NCI-H446 (cell line): ENCODE results near the gene PIGT.

Experiments used
- DNase-seq, 2 experiments: peaks; one replicate each; lab custom pipeline; 2025; lab: John Stamatoyannopoulos, UW

Gene PIGT

DNA sequence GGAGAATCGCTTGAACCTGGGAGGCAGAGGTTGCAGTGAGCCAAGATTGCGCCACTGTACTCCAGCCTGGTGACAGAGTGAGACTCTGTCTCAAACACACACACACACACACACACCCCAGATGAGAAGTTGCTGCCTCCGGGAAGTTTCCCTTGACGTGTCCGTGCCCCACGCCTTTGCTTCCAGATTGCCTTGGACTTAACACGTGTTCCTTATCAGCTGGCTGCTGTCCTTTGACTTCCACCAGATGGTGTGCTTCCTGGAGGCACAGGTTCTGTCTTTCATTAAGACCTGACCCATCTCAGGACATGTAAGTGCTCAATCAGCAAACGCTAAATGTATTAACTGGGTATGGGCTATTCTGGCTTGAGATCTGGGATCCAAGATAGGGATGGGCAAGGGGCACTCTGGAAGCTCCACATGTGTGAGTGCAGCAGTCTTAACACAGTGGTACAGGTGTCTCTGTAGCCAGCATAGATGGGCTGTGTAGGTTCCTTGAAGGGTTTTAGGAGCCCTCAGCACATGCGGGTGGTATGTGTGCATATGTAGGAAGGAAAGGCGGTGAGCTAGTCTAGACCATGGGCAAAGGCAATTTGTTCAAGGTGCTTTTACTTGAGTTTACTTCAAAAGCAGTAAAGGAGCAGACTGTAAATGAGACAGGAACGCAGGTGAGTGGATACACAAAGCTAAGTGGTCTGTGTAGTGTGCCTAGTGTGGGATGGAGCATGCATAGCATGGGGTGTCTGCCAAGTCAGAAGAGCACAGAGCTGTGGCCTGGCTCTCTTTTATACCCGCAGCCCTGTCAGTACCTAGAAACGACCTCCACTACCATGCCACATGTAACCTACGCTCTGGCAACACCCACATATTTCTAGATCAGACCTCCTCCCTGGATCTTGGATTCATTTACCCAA is 11.6 kb downstream of the PIGT start:
- no peak for DNase-seq

DNA sequence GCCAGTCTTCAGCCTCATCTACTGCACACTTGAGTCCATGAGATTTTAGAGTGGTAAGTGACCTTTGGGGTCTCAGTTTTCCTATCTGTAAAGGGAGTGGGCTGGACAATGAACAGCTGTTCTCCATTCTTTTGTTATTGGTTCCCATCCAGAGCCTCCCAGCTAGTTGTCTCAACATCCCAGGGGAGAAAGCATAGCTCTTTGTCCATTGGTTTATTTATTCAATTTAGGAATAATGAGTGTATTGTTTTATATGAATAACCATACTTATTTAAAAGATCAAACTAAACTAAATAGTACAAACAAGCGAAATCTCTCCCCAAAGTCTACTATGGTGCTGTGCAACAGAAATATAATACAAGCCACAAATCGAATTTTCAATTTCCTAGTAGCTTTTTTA is 13.7 kb downstream of the PIGT start:
- no peak for DNase-seq

DNA sequence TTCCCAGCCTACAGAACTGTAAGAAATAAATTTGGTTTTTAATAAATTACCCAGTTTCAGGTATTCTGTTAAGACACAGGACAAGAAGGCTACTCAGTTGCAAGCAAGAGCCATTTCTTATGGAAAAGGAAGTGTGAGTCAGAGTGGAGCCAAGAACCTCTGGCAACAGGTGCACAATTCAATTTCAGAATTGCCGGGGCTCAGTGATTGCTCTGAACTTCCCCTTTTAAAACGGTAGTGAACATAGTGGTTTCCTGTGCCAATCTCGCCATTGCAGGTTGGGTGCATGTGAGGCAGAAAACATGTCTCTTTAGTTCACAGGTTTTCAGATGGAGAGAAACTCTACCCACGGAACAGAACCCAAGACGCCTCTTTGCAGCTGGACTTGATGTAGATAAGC is 16.4 kb downstream of the PIGT start:
- DNase-seq: no peak

DNA sequence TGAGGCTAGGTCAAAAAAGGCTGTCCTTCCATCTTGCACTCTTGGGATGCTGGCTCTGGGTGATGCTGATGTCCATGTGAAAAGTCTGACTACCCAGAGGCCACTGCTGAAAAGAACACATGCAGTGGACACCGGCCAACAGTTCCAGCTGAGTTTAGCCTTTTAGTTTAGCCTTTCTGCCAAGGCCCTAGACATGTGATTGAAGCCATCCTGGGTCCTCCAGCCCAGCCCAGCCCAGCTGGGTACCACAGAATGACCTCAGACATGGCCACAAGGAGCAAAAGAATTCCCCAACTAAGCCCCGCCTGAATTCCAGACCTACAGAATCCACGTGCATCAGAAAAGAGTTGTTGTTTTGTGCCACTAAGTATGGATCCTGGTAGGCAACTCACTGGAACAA is 17.4 kb downstream of the PIGT start:
- DNase-seq: no peak

DNA sequence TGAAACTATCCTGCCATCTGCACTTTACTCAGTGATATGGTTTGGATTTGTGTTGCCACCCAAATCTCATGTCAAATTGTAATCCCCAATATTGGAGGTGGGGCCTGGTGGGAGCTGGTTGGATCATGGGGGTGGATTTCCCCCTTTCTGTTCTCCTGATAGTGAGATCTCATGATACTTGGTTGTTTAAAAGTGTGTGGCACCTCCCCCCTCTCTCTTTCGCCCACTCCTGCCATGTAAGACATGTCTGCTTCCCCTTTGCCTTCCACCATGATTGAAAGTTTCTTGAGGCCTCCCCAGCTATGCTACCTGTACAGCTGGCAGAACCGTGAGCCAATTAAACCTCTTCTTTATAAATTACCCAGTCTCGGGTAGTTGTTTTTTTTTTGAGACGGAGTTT is 18.0 kb downstream of the PIGT start:
- no peak for DNase-seq

DNA sequence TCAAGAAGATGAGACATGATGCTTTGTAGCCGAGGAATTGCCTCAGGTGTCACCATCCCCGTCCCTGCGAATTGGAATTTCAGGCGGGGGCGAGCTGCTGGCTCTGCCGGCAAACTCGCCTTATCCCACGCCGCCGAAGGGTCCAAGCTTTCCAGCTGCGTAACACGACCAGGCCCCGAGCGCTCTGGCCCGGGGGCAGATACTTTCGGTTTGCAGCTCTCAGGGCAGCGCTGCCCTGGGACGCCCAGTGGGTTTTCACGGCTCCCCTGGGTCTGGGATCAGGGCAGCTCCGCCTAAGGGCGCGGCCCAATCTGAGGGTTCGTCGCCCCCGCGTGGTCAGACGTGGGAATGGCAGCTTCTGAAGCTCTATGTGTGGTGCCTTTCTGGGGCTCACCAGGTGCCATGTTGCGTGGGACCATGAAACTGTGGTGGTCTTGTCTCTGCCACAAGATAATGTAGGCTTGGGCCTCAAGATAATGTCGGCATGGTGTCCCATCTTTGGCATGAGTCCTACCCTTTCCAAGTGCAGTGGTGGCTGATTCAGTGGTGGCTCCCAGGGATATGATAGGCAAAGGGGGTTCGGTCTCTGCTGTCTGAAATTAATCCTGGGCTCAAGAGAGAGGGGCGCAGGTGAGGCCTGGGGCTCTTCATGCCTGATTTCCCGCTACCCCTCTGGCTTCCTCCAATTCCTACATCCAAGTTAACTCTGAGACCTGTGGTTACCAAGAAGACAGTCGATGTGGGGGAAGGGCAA is 21.0 kb downstream of the PIGT start:
- DNase-seq: peak; percentile 60 to 88

DNA sequence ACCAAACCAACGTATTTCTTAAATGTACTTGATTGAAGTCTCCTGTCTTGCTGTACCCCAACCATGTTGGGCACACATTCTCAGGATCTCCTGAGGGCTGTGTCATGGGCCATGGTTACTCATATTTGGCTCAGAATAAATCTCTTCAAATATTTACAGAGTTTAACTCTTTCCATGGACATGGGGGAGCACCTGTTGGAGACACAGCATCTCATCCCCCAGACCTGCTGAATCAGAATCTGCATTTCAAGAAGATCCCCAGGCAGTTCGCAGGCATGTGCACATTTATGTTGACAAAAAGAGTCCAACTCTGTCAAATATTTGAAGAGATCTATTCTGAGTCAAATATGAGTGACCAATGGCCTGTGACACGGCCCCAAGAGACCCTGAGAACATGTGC is 24.5 kb downstream of the PIGT start:
- no peak for DNase-seq

DNA sequence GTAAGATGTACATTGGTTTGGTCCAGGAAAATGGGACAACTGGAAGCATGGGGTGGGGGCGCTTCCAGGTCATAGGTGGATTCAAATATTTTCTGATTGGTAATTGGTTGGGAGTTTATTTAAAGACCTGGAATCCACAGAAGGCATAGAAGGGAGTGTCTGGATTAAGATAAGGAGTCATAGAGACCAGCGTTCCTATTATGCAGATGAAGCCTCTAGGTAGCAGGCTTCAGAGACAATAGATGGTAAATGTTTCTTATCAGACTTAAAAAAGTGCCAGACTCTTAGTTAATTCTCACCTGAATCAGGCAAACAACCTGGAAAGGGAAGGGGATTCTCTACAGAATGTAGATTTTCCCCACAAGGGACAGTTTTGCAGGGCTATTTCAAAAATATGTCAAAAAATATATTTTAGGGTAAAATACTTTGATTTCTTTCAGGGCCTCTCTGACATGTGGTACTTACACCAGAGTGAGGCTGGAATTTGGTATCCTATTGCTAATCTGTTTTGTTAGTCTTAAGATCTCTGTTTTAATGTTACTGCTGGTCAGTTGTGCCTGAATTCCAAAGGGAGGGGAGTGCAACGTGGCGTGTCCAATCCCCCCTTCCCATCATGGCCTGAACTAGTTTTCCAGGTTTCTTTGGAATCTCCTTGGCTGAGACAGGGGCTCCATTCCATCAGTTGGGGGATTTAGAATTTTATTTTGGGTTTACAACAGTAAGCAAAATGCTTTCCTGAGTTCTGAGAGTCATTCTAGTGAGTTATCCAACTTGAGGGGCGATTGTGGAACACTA is 25.1 kb downstream of the PIGT start:
- DNase-seq: no peak

DNA sequence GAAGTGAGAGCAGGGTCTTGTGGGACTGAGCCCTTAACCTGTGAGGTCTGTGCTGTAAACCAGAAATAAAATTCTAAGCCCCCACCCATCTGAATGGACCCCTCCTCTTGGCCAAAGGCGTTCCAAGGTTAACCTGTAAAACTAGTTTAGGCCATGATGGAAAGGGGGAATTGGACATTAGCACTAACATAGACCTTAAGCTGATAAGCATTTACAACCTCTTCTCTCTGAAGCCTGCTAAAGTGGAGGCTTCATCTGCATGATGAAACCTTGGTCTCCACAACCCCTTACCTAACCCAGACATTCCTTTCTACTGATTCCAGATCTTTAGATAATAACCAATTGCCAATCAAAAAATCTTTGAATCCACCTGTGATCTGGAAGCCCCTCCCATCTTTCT is 25.8 kb downstream of the PIGT start:
- DNase-seq: no peak

DNA sequence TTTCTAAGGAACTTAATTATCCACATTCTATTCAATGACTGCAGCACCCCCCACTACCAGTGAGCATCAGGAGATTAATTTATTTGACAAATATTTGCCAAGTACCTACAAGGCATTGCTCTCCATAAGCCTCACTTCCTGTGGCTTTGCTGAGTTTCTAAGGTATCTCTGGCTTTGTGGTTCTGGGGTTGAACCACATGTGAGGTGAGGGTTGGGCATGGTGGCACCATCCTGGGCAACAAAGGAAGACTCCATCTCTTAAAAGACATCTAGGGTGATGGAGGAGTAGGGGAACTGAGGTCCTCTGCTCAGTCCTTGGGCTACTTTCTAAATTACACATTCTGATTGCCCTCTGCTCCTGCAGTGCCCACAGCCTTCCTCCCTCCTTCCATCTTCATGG is 28.1 kb downstream of the PIGT start:
- DNase-seq: no peak

DNA sequence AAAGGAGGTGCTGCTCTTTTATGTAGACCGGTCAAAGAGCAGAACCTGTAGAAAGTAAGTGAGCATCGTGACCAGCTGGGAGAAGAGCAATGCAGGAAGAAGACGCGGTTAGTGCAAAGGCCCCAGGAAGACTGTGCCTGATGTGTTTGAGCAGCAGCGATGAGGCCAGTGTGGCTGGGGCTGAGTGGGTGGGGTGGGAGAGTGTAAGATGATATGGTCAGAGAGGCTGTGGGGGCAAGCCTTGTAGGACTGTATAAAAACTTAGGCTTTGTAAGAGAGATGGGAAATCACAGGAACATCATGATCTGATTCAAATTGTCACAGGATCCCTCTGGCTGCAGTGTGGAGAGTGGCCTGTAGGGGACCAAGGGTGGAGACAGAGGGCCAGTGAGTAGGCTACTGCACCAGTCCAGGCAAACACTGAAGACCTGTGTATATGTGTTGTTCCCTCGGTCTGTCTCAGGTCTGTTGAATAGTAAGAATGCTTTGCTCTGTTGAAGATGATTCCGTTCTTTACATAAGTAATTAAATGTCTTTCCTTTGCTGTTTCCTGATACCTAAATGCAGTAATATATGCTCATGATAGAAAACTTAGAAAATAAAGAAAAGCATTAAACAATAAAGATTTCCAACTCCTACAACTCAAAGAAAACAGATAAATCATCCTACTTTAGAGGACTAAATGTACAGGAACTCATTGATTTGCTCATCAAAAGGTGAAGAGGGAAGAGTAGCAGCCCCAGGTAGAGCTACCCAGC is 30.0 kb downstream of the PIGT start:
- DNase-seq: peak in 1 of 2 experiments; percentile 22

DNA sequence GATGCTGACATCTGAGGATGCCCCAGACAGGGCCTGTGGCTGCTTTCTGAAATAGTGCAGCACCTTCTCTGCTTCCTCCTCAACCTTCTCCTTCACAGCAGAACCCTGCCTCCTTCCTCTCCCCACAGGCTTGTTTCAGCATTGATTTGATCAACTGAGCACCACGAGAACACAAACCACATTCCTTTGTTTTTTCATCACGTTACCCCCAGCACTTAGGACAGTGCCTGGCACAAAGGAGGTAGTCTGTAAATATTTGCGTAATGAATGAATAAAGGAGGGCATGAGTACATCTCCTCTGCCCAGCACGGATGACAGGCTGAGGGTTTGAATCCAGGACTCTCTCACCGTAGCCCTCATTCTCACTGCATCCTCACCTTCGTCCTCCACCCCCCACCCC is 32.3 kb downstream of the PIGT start:
- no peak for DNase-seq

DNA sequence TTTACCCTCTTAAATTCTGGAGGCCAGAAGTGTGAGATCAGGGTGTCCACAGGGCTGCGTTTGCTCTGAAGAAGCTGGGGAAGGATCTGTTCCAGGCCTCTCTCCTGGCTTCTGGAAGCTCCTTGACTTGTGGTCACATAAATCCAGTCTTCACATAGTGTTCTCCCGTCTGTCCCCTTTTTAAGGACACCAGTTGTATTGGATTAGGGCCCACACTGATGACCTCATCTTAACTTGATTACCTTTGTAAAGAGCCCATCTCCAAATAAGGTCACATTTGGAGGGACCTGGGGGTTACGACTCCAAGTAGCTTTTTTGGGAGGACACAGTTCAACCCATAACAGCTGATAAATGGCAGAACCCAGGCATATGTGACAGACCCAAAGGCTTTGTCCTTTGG is 33.6 kb downstream of the PIGT start:
- no peak for DNase-seq

DNA sequence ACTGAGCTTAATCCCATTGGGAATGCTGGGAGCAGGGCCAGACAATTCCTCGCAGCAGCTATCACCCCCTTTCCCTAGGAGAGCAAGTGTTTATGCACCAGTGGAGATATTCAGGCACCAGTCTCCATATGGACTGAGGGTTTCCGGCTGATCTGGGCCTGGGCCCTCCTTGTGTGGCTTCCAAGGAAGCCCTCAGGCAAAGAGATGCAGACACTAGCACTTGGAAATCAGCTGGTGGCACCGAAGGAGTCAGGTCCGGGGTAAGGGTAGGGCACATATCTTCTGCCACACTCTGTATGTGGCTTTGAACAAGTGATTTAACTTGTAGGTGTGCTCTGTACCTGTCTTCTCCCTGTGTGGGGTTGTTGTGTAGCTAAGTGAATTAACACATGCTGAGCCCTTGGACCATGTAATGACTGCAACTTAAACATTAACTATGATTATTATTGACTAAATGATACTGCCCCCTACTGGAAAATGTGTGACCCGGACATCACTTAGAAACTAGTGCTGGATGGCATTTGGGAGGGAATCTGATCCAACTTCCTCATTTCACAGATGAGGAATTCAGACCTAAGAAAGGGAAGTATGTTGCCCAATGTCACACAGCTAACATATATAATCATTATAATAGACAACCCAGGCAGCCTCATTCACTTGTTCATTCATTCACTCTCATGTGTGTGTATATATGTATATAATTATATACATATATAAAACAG is 34.3 kb downstream of the PIGT start:
- peak in 1 of 2 experiments; percentile 38 for DNase-seq

DNA sequence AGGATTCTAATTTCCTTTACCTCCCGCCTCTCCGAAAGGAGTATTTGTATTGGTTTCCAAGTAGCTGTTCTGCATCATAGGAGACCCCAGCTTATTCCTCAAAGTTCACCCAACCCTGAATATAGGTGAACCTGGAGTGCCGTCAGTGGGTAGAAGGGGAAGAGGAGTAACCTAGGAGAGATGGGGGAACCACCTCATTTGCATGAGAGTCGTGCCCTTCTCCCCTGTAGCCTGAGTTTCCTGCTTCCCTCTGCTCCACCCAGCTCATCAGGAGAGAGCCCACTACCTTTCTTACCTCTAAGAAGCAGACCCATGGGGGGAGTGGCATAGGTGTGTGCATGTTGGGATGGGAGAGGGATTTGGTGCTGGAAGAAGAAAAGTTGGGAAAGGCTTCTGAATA is 36.3 kb downstream of the PIGT start:
- no peak for DNase-seq

DNA sequence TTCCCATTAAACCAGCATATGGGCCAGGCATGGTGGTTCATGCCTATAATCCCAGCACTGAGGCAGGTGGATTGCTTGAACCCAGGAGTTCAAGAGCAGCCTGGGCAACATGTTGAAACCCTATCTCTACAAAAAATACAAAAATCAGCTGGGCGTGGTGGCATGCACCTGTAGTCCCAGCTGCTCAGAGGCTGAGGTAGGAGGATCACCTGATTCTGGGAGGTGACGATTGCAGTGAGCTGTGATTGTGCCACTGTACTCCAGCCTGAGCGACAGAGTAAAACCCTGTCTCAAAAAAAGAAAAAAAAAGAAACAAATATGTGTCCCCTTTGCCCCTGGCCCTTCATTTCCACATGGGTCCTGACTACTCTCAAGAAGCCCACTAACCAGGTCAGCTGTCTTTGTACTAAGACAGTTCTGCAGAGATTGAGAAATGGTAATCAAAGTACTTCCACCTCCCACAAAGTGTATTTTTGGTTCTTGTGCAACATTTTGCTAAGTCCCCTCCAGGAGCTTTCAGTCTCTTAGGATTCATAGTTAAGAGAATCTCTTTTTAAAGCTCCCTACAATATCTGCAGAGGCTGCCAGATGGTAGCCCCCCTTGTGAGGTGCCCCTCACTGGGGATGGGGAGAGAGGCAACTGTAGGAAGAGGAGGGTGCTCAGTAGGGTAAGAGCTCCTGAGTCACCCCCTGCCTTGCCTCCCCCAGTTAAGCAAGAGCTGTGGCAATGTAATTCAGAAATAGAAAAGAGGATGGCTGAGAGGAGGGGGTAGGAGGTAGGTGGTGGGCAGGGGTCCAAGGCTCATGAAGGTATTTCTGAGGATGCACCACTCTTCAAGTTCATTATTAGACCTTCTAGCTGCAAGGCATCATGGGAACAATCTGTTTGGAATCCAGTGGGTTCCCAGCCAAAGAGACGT is 37.1 kb downstream of the PIGT start:
- DNase-seq: no peak

DNA sequence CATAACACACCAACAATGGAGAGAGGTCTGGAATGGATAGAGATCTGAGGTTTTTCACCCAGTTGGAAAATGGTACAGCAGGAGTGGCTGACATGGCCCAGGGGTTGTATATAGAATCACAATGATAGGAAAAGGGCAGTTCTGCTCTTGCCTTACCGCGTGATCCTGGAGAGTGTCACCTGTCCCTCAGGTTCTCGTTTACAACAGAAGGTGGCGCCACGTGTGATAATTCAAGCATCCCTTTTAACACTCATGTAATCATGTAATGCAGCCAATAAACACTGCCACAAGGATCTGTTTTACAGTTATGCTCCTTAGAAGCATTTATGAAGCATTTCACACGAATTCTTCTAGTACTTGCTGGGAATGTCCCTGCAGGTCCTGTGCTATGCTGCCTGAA is 40.7 kb downstream of the PIGT start:
- DNase-seq: no peak

DNA sequence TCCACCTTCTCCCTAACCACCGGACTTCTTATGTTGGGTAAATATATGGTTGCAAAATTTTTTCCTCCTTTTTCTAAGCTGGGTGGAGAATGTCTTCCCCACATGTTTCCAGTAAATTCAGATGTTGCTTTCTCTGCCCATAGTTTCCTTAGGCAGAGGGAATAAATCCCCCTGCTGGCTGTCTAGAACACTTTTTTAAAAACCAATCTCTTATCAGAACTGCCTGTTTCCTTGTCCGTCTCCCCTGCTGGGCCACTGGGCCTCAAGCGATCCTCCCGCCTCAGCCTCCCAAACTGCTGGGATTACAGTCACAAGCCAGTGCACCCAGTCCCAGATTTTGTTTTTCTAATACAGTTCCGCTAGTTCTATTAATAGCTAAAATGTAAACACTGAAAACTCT is 43.7 kb downstream of the PIGT start:
- no peak for DNase-seq

DNA sequence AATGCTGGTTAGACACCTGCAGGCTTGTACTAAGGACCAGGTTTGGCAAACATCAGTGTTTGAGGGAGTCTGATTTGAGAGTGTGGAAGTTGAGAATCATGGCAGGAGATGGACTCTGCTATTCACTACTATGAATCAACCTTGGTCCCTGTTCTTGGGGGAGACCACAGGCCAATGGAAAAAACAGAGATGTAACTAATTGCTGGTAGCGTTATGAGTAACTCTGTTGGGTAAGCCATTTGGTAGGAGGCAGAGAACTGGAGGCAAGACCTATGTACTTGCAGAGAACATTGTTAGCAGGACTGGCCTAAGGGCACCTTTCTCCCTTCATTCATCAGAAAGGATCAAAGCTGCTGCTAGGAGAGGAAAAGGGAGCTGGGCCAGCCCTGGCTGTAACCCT is 45.3 kb downstream of the PIGT start:
- DNase-seq: no peak
